H1 (cell line): Measurements from ENCODE around the gene DNAJC16. TPM values are rescaled to one million over a fixed set of nuclear protein-coding genes. Genes with fewer than 3 reads are reported as not detected.

Source experiments
- NRF1 ChIP-seq: IDR thresholded peaks from 2 replicates; pipeline ENCODE4 v1.6.1; 2011; ENCODE audit warnings: mild to moderate bottlenecking, low read depth, low read length, improper control_type of control experiment
- RFX5 ChIP-seq: IDR thresholded peaks from 2 replicates; pipeline ENCODE4 v1.6.1; 2011; ENCODE audit warnings: low read depth, low read length, improper control_type of control experiment, borderline replicate concordance
- polyA plus RNA-seq, 7 experiments: library from polyadenylated mRNA; depleted of rRNA in 3 of 7; stranded (reverse) in 5 of 7; unstranded in 2 of 7; fragments of >200 nt in 5 of 7; fragments of 200-250 nt in 2 of 7; gene quantifications; 1 replicate in 5 of 7; 2 replicates in 1 of 7; 4 replicates in 1 of 7; pipeline versions ENCODE4 v1.2.1 to v1.2.3, GENCODE V29; 2011 to 2013; ENCODE audit warnings: missing spikeins in 2 of 7, mixed read lengths in 2 of 7
- total RNA-seq: library from RNA; stranded (reverse); fragmentation: NEBNext Ultra II Directional; extraction: Animal tissue kit (Norgen Biotek cat#: 25700); gene quantifications from 2 replicates; pipeline ENCODE4 v1.2.1, GENCODE V29; 2021

The DNAJC16 gene
- total and polyA plus RNA-seq, 2 of the 8 experiments (the other 6 are each of a cell fraction or from before 2014, with no cell fraction given): 7.9 to 23.3 TPM

DNA sequence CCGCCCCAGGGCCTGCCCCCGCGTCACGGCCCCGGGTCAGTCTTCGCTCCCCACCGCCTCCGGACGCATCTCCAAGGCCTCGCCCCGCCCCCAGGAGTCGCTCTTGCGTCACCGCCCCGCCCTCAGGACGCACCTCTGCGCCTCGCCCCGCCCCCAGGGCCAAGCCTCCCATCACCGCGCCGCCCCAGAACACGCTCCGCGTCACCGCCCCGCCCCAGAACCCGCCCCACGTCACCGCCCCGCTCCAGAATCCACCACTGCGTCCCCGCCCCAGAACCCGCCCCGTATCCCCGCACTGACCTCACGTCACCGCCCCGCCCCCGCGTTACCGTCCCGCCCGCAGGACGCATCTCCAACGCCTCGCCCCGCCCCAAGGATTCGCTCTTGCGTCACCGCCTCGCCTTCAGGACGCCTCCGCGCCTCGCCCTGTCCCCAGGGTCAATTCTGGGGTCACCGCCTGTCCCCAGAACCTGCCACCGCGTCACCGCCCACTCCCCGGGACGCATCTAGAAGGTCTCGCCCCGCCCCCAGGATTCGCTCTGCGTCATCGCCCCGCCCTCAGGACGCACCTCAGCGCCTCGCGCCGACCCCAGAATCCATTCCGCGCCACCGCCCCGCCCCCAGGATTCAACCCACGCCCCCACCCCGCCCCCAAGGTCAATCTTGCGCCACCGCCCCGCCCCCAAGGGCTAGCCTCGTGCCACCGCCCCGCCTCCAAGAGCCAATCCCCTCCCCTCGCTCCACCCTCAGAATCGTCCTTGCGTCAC, 2.2 kb upstream of the DNAJC16 start (continued):
- TF ChIP-seq NRF1 (no peak), RFX5 (no peak)
- TF ChIP-seq, all 59 proteins: peak for 8
